HG02981 (cell line): Measurements from ENCODE around the gene SLC30A2.

Experiments
- ATAC-seq: cut with Tn5 transposase; IDR thresholded peaks from one replicate; pipeline ENCODE4 v1.9.1; 2021; ENCODE audit warnings: mild to moderate bottlenecking, moderate library complexity; ENCODE audit not compliant: unreplicated experiment

SLC30A2 gene

DNA sequence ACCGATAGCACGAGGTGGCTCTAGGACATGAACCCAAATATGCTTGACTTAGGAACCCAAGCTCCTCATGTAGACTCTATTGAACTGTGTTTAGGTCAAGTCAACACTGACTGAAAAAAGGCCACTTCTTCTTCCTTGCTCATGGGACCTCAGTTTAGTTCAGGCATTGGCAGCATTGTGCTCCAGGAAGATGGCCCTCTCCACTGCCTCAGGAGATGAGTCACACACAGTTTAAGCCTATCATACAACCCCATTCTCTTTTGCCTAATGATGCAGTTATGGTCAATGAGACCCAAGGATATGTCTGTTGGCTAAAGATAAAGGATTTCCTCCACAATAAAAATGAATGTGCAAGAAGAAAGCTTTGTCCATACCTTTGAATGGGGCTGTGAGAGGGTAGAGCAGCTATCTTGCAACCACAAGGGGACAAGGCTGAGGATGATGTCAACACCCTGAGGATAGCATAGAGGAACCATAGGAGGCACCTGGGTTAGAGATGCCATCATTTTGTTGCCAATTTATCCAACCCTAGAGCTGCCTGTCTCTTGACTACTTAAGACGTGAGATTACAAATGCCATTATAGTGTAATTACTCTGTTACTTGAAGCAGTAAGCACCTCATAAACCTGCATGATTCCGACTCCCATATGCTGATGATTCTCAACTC lies 24.5 kb upstream of the SLC30A2 start:
- ATAC-seq = no peak

DNA sequence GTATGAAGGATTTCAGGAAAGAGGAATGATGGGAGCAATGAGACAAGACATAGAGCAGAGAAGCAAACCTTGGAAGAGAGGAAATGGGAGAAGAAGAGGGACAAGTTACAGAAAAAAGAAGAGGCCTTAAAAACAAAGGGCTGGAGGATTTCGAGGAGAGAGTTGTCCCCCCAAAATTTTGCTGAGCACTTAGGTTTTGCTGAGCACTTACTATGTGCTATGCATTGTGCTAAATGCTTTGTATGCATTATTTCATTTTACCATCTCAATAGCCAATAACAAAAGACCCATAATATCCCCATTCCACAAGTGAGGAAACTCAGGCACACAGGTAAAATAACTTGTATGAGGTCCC lies 24.0 kb upstream of the SLC30A2 start:
- no peak for ATAC-seq

GRCh38 chr1:26067432-26067911 lies 21.6 kb upstream of the SLC30A2 start, which contains the start of gene TRIM63:
Gene TRIM63, minus strand, starts transcription at chr1:26067630. Its CDS starts 136 bp downstream, at chr1:26067494.
- no peak for ATAC-seq

- ATAC-seq = no peak
Observed at GRCh38 chr1:26066857-26067256, 20.9 kb upstream of the SLC30A2 start.

GRCh38 chr1:26066160-26066559 lies 20.2 kb upstream of the SLC30A2 start:
- ATAC-seq = no peak

DNA sequence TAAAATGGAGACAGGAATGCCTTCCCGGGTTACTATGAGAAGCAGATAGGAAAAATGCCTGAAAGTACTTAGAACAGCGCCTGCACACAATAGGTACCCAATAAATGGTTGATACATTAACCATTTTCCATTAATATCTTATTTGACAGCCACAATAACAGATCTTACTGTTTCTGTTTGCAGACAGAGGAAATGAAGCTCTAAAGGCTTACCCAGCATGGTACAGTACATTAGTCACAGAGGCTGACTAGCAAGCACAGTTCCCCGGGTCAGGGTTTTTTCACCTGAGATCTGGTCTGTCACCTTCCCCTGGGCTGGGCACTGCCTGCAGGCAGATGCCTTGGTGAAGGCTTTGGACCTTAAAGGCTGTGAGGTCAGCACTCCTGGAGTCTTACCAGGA lies 18.6 kb upstream of the SLC30A2 start:
- no peak for ATAC-seq

DNA sequence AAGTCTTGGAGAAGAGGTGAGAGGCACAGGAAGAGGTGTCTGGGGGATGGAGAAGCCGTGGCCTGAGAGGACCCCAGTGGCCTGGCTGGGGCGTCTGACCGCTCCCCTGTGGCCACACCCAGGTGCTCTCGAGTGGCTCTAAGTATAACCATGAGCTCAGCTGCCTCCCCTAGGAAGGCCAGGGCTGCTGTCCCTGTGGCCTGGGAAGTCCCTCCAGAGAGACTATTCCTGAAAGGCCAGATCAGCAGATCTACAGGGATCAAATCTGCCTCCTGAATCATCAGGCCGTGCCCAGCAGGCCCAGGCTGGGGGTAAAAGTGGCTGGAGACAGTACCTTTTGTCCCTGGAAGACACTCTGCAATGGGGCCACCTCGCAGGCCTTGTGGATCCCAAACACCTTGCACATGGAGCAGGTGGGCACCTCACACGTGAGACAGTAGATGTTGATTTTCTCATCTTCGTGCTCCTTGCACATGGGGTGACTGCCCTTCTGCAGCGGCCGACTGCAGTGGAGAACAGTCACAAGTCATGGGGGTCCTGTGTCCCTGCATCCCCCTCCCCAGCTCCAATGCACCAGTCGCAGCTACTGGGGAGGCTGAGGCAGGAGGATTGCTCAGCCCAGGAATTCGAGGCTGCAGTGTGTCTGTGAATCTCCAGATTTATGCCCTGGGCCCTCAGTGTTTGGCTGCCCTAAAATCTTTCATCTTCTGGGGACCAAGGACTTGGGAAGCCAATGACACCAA lies 15.1 kb upstream of the SLC30A2 start:
- ATAC-seq = no peak

GRCh38 chr1:26059906-26060305 lies 14.0 kb upstream of the SLC30A2 start:
- no peak for ATAC-seq

- no peak for ATAC-seq
Observed at GRCh38 chr1:26058052-26058595, 12.2 kb upstream of the SLC30A2 start.

DNA sequence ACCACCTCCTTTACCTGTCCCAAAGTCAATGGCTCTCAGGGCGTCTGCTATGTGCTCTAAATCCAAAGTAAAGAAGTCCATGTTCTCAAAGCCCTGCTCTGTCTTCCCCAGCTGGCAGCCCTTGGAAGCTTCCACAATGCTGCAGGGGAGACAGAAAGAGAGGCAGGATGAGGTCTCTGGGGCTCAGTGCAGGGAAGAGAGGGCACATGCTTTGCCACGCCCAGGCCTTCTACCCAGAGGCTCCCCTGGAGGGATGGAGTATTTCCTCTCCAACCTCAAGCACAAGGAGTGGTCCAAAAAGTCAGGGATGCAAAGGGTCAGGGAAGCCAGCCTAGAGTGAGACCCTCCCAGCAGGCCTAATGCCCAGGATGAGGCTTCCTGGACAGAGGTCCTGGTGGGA lies 11.3 kb upstream of the SLC30A2 start:
- ATAC-seq = no peak

- no peak for ATAC-seq
Observed at GRCh38 chr1:26055041-26055440, 9.1 kb upstream of the SLC30A2 start.

DNA sequence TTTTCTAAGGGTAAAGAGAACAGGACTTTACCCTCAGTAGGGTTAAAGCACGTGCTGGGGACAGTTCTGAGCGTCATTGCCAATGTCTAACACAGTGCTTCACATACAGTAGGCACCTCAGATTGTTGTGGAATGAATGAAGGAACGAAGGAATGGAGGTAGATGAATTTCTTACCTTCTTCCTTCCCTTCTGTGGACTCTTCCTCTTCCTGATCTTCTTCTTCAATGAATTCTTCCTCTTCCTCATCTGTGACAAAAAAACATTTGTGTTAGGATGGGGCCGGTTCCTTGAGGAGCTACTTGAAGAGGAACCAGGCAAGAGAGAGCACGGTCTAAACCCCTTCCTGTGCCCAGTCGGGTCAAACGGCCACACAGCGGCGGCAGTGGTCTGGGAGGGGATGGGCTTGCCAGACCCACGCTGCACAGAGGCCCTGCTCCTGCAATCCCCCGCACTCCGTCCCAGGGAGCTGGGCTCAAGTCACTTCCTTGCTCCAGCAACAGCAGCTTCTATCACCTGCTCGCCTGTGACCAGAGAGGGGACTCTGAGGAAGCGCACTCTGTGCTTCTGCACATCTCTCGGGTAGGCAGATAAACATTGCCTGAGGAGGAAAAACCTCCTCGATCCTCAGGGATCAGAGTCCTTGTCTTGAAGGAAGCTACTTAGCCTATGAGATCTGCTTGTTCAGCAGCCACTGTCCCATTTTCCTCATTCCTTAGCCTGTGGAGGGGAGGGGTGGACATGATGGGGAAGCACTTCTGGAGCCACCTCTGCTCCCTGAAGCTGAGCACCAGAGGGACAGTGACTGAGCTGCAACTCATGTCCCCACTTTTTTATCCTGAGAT lies 8.0 kb upstream of the SLC30A2 start:
- ATAC-seq = no peak

GRCh38 chr1:26050248-26050640 lies 4.3 kb upstream of the SLC30A2 start:
- no peak for ATAC-seq

DNA sequence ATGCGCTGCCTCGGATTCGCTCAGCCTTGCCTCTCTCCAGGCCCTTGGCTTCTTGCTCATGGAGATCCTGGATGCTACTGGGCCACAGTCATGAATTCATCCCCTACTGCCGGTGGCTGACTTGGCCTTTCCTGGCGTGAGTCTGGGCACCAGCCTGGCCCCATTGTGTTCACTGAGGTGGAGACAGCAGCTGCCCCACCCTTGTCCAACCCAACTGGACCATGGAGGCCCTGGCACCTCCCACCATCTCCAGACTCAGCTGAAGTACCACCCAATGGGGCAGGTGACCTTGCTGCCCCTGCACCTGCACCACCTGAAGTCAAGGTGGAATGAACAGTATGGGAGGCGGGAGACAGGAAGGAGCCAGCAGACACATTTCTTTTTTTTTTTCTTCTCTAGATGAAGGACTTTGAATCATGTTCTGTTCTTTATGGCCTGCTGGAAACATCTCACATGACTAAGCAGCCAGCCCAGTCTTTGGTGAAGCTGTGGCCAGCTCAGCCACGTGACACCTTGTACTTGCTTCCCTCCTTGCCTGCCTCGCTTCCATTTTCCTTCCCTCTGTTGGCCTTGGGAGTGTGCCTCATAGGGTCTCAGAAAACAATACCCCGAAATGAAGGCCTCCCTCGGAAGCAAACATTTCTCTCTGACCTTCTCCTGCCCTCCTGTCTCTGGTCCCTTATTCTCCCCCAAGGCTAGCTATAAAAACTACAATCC lies 3.8 kb upstream of the SLC30A2 start:
- ATAC-seq = no peak

DNA sequence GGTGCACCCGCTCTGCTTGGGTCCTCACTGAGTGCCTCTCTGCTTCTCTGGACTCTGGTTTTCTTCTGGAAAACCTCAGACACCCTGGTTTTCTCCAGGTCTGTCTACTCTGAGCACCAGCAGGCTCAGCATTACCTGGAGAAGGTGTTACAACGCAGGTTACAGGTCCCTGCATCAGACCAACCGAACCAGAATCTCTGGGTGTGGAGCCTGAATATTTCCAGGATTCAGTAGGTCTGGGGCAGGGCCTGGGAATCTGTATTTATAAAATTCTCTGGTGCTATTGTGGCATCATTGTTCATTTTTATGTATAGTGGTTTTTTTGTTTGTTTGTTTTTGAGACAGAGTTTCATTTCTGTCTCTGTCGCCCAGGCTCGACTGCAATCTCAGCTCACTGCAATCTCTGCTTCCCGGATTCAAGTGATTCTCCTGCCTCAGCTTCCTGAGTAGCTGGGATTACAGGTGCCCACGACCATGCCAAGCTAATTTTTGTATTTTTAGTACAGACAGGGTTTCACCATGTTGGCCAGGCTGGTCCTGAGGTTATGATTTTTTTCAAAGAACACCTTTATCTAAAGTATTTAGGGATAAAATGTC lies 1.5 kb upstream of the SLC30A2 start:
- no peak for ATAC-seq

GRCh38 chr1:26046246-26047095 lies 553 bp upstream of the SLC30A2 start:
- no peak for ATAC-seq

DNA sequence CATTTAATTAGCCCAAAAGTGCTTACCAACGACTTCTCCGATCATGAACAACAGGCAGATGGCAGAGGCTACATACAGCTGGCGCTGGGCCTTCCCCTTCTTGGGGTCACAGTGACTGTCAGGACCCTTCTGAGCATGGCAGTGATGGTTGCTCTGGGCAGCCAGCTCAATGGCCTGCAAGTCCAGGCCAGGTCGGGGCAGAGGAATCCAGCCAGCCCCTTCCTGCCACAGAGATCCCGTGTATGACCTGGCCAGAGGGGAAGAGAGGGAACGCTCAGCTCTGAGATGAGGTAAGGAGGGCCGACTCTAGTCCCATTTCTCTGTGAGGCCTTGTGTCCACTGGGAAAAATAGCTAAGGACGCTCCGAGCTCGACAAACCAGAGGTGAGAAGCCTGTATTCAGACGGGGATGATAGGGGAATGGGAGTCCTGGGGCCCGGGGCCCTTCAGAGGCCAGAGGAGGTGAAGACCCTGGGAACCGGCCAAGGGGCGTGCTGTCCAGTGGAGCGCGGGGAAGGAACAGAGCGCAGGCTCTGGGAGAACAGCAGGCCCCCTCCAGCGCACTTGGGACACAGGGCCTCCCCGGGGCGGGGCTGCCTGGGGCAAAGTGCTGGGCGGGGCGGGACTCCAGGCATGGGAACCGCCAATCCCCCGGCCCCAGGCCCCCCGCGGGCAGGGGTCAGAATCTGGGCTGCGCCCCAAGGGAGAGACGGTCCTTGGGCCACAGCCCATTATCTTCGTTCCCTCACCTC lies 772 bp downstream of the SLC30A2 start:
- ATAC-seq = no peak

GRCh38 chr1:26044414-26044813 lies 1.5 kb downstream of the SLC30A2 start:
- ATAC-seq = no peak

- no peak for ATAC-seq
Observed at GRCh38 chr1:26043765-26044164, 2.2 kb downstream of the SLC30A2 start.
